NCI-H510A (cell line): ENCODE data around the gene FDXACB1.
A peak's percentile ranks its signal among the peaks of the same experiment; 100 is the strongest.

Source experiments
- DNase-seq: peaks from one replicate; lab custom pipeline; 2025; lab: John Stamatoyannopoulos, UW

Gene FDXACB1

GRCh38 chr11:111878849-111879636, at the start of gene FDXACB1, which contains the start of gene CFAP68:
TSS of gene FDXACB1 (minus strand) at chr11:111879165. CDS start at chr11:111879132, 33 bp downstream.
TSS of gene CFAP68 (plus strand) at chr11:111879541. CDS start at chr11:111879561, 20 bp downstream.
- DNase-seq = peak; percentile 96

- peak; percentile 94 for DNase-seq
Measured at GRCh38 chr11:111926505-111927391, 47.8 kb upstream of the FDXACB1 start.

GRCh38 chr11:111925953-111926352, 47.0 kb upstream of the FDXACB1 start:
- DNase-seq = no peak

GRCh38 chr11:111923951-111924350, 45.0 kb upstream of the FDXACB1 start:
- DNase-seq = no peak

- DNase-seq = no peak
Measured at GRCh38 chr11:111923351-111923788, 44.4 kb upstream of the FDXACB1 start.

- no peak for DNase-seq
Measured at GRCh38 chr11:111922803-111923202, 43.8 kb upstream of the FDXACB1 start.

- DNase-seq = no peak
Measured at GRCh38 chr11:111921541-111922230, 42.7 kb upstream of the FDXACB1 start.

- no peak for DNase-seq
Measured at GRCh38 chr11:111920908-111921307, 41.9 kb upstream of the FDXACB1 start.

- peak; percentile 95 for DNase-seq
Measured at GRCh38 chr11:111918390-111919256, 39.7 kb upstream of the FDXACB1 start, which contains the start of gene C11orf52. TSS of gene C11orf52 (plus strand) at chr11:111918913. CDS start at chr11:111918973, 60 bp downstream.

GRCh38 chr11:111917788-111918187, 38.8 kb upstream of the FDXACB1 start:
- no peak for DNase-seq

GRCh38 chr11:111917312-111917711, 38.3 kb upstream of the FDXACB1 start:
- DNase-seq = no peak

- DNase-seq = no peak
Measured at GRCh38 chr11:111916768-111917167, 37.8 kb upstream of the FDXACB1 start.

- no peak for DNase-seq
Measured at GRCh38 chr11:111913997-111914396, 35.0 kb upstream of the FDXACB1 start.

- DNase-seq = no peak
Measured at GRCh38 chr11:111913031-111913861, 34.3 kb upstream of the FDXACB1 start.

GRCh38 chr11:111912535-111912934, 33.6 kb upstream of the FDXACB1 start, which contains the start of gene HSPB2:
TSS of gene HSPB2 (plus strand) at chr11:111912734. CDS start at chr11:111912830, 96 bp downstream.
- DNase-seq = no peak

- no peak for DNase-seq
Measured at GRCh38 chr11:111911563-111912401, 32.8 kb upstream of the FDXACB1 start, which contains the start of gene CRYAB. TSS of gene CRYAB (minus strand) at chr11:111911770. CDS start at chr11:111911724, 46 bp downstream.

GRCh38 chr11:111910676-111911562, 32.0 kb upstream of the FDXACB1 start:
- no peak for DNase-seq

GRCh38 chr11:111909378-111909777, 30.4 kb upstream of the FDXACB1 start:
- DNase-seq = no peak
